Natural killer cell (primary cell): ENCODE results near the gene UMAD1. TPM values are rescaled to one million over a fixed set of nuclear protein-coding genes. Genes with fewer than 3 reads are reported as not detected.

Source experiments
- ATAC-seq, 3 donors: fragments of 150-1000 bp in 2 of 3; fragments of 200-7000 bp in 1 of 3; cut with Tn5 transposase; 1 replicate in 1 of 3; 2 replicates in 2 of 3; pipeline ENCODE4 v1.10.0; 2021; ENCODE audit warnings: mild to moderate bottlenecking in 2 of 3, moderate library complexity in 2 of 3
- DNase-seq, 2 donors: peaks; one replicate each; pipeline versions ENCODE4 v3.0.0 to v3.0.0-alpha.2; 2013 to 2021; ENCODE audit warnings: mixed read lengths in 1 of 2
- H3K27ac ChIP-seq: one replicate; pipeline ENCODE4 v1.5.1; 2013; ENCODE audit warnings: mild to moderate bottlenecking, low read length
- H3K27me3 ChIP-seq: one replicate; pipeline ENCODE4 v1.6.1; 2013; ENCODE audit warnings: low read length; ENCODE audit not compliant: control insufficient read depth, insufficient read depth
- H3K36me3 ChIP-seq: one replicate; pipeline ENCODE4 v1.6.1; 2013; ENCODE audit warnings: low read length; ENCODE audit not compliant: control insufficient read depth, insufficient read depth
- H3K4me1 ChIP-seq: one replicate; pipeline ENCODE4 v1.6.1; 2013; ENCODE audit warnings: low read length; ENCODE audit not compliant: control insufficient read depth, insufficient read depth
- H3K4me3 ChIP-seq: one replicate; pipeline ENCODE4 v1.5.1; 2013; ENCODE audit warnings: low read length
- H3K9me3 ChIP-seq: one replicate; pipeline ENCODE4 v1.6.1; 2013; ENCODE audit warnings: low read length; ENCODE audit not compliant: control insufficient read depth, insufficient read depth
- H3K27ac Mint-ChIP-seq, 2 donors: one replicate each; pipeline ENCODE4 v1.8.0; 2022; ENCODE audit warnings: mild to moderate bottlenecking in 2 of 2, mixed read lengths in 2 of 2, moderate library complexity in 1 of 2
- H3K27me3 Mint-ChIP-seq, 2 donors: one replicate each; pipeline ENCODE4 v1.8.0; 2022; ENCODE audit warnings: low read depth in 2 of 2, mixed read lengths in 2 of 2
- H3K36me3 Mint-ChIP-seq: one replicate; pipeline ENCODE4 v1.8.0; 2022; ENCODE audit warnings: mixed read lengths
- H3K4me1 Mint-ChIP-seq, 2 donors: one replicate each; pipeline ENCODE4 v1.8.0; 2022; ENCODE audit warnings: mixed read lengths in 2 of 2
- H3K4me3 Mint-ChIP-seq: one replicate; pipeline ENCODE4 v1.8.0; 2022; ENCODE audit warnings: mild to moderate bottlenecking, moderate library complexity, mixed read lengths
- H3K9me3 Mint-ChIP-seq, 2 donors: one replicate each; pipeline ENCODE4 v1.8.0; 2022; ENCODE audit warnings: mixed read lengths in 2 of 2
- WGBS: methylation state at CpG from one replicate; pipeline ENCODE4 v1.1.7; 2013; ENCODE audit warnings: missing lambda C conversion rate; ENCODE audit not compliant: insufficient coverage; 5-methylcytosine and 5-hydroxymethylcytosine counted together
- intact Hi-C: fragments of 100-400 bp; cut with micrococcal nuclease; formaldehyde crosslinking; loops from one replicate; pipeline ENCODE4 v1.14.2; 2022
- total RNA-seq, 4 donors: library from RNA; stranded (reverse); fragments of 120-200 nt in 1 of 4; gene quantifications; one replicate each; pipeline versions ENCODE4 v1.2.3 to v1.2.4, GENCODE V29; 2013 to 2022
- TF ChIP-seq, protein P1 (sequence below): fragments of 200-600 bp; IDR thresholded peaks from one replicate; pipeline ENCODE4 v1.8.0; 2022; ENCODE audit warnings: antibody characterized with exemption

Gene UMAD1
- total RNA-seq, 3 donors from 2014 or later (not counting 1 experiment from before 2014, with no cell fraction given) = 12.3 to 16.5 (median 14.6) TPM

DNA sequence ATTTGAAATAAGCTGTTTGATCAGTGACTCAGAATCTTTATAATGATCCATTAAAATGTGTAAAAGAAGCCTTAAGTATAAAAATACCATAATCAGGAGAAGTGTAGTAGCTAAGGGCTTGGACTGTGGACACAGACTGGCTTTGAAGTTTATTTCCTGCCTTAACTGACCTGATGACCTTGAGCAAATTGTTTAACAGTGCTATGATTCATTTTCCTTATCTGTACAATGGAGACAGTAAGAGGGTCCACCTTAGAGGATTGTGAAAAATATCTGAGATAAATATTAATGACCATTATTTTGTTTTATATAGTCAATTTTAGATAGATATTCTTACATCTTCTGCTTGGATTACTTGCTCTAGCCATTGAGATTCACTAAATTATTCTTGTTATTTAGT, 91.2 kb downstream of the UMAD1 start:
- no peak for ATAC-seq

GRCh38 chr7:7732621-7733281, 92.2 kb downstream of the UMAD1 start:
- 98% methylated on average over 3 of the region's 4 CpGs for WGBS

More for the DNA sequence above, 91.2 kb downstream of the UMAD1 start:
- intact Hi-C loops = no loop called here
- no peaks in the 10 kb centered on the region for H3K9me3 ChIP-seq
- no peak overlapping the region for H3K4me3 ChIP-seq
- H3K4me1 Mint-ChIP-seq = peaks cover 0 to 12% of the 10 kb centered on the region in 2 donors
- H3K36me3 Mint-ChIP-seq = no peaks in the 10 kb centered on the region
- H3K27ac ChIP-seq = no peak overlapping the region
- no peaks in the 10 kb centered on the region for H3K27me3 Mint-ChIP-seq
- no peaks in the 10 kb centered on the region for H3K36me3 ChIP-seq
- H3K27ac Mint-ChIP-seq = no peak overlapping the region
- H3K27me3 ChIP-seq = no peaks in the 10 kb centered on the region
- no peaks in the 10 kb centered on the region for H3K4me1 ChIP-seq
- no peak for DNase-seq
- H3K4me3 Mint-ChIP-seq = no peak overlapping the region
- TF ChIP-seq, protein P1, sequence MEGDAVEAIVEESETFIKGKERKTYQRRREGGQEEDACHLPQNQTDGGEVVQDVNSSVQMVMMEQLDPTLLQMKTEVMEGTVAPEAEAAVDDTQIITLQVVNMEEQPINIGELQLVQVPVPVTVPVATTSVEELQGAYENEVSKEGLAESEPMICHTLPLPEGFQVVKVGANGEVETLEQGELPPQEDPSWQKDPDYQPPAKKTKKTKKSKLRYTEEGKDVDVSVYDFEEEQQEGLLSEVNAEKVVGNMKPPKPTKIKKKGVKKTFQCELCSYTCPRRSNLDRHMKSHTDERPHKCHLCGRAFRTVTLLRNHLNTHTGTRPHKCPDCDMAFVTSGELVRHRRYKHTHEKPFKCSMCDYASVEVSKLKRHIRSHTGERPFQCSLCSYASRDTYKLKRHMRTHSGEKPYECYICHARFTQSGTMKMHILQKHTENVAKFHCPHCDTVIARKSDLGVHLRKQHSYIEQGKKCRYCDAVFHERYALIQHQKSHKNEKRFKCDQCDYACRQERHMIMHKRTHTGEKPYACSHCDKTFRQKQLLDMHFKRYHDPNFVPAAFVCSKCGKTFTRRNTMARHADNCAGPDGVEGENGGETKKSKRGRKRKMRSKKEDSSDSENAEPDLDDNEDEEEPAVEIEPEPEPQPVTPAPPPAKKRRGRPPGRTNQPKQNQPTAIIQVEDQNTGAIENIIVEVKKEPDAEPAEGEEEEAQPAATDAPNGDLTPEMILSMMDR = no peak
- H3K9me3 Mint-ChIP-seq = no peaks in the 10 kb centered on the region

GRCh38 chr7:7736671-7737070, 96.1 kb downstream of the UMAD1 start:
- peaks cover 9 to 13% of the 10 kb centered on the region in 2 donors for H3K4me1 Mint-ChIP-seq
- Histone ChIP-seq H3K27ac (no peak overlapping the region), H3K36me3 (no peaks in the 10 kb centered on the region), H3K4me1 (peaks cover 4% of the 10 kb centered on the region), H3K9me3 (no peaks in the 10 kb centered on the region), H3K27me3 (no peaks in the 10 kb centered on the region), H3K4me3 (no peak overlapping the region)
- TF ChIP-seq, protein P1 = no peak
- no peak for DNase-seq
- H3K36me3 Mint-ChIP-seq = no peaks in the 10 kb centered on the region
- no peak for ATAC-seq
- intact Hi-C loops = no loop called here
- 100% methylated on average over 1 of the region's 2 CpGs for WGBS
- no peak overlapping the region for H3K4me3 Mint-ChIP-seq
- H3K27ac Mint-ChIP-seq = no peak overlapping the region
- no peaks in the 10 kb centered on the region for H3K27me3 Mint-ChIP-seq
- H3K9me3 Mint-ChIP-seq = no peaks in the 10 kb centered on the region

More at GRCh38 chr7:7732621-7733281, 92.2 kb downstream of the UMAD1 start:
- intact Hi-C loops = no loop called here
- Histone ChIP-seq H3K9me3 (no peaks in the 10 kb centered on the region), H3K27me3 (no peaks in the 10 kb centered on the region), H3K4me1 (no peaks in the 10 kb centered on the region), H3K4me3 (no peak overlapping the region), H3K36me3 (no peaks in the 10 kb centered on the region), H3K27ac (no peak overlapping the region)
- no peaks in the 10 kb centered on the region for H3K9me3 Mint-ChIP-seq
- no peak overlapping the region for H3K4me3 Mint-ChIP-seq
- no peaks in the 10 kb centered on the region for H3K36me3 Mint-ChIP-seq
- H3K4me1 Mint-ChIP-seq = peaks cover 0 to 12% of the 10 kb centered on the region in 2 donors
- no peaks in the 10 kb centered on the region for H3K27me3 Mint-ChIP-seq
- ATAC-seq (no peak), DNase-seq (no peak)
- TF ChIP-seq, protein P1 = no peak
- no peak overlapping the region for H3K27ac Mint-ChIP-seq

- H3K4me3 Mint-ChIP-seq = no peak overlapping the region
- no peak overlapping the region for H3K4me3 ChIP-seq
- H3K4me1 ChIP-seq = peaks cover 4% of the 10 kb centered on the region
- H3K36me3 ChIP-seq = no peaks in the 10 kb centered on the region
- TF ChIP-seq, protein P1 = no peak
- no peaks in the 10 kb centered on the region for H3K9me3 Mint-ChIP-seq
- ATAC-seq (no peak), DNase-seq (no peak)
- no peak overlapping the region for H3K27ac Mint-ChIP-seq
- intact Hi-C loops = no loop called here
- no peaks in the 10 kb centered on the region for H3K27me3 ChIP-seq
- H3K9me3 ChIP-seq = no peaks in the 10 kb centered on the region
- no peaks in the 10 kb centered on the region for H3K36me3 Mint-ChIP-seq
- no peak overlapping the region for H3K27ac ChIP-seq
- no peaks in the 10 kb centered on the region for H3K27me3 Mint-ChIP-seq
- H3K4me1 Mint-ChIP-seq = peaks cover 9 to 13% of the 10 kb centered on the region in 2 donors
These were observed 97.1 kb downstream of the UMAD1 start for GRCh38 chr7:7737674-7738073.
